NB4 (cell line): Measurements from ENCODE around the gene POLR2L.

Experiments
- CTCF ChIP-seq: IDR thresholded peaks from one replicate; pipeline ENCODE4 v1.5.1; 2012; ENCODE audit warnings: low read depth, low read length
- MAX ChIP-seq: IDR thresholded peaks from 2 replicates; pipeline ENCODE4 v1.6.1; 2011; ENCODE audit warnings: low read depth, low read length
- MYC ChIP-seq: IDR thresholded peaks from 2 replicates; pipeline ENCODE4 v1.6.1; 2011; ENCODE audit warnings: low read depth, low read length
- POLR2A ChIP-seq: IDR thresholded peaks from 2 replicates; pipeline ENCODE4 v1.6.1; 2011; ENCODE audit warnings: mild to moderate bottlenecking; ENCODE audit not compliant: insufficient read length; ENCODE audit errors: extremely low read depth

DNA sequence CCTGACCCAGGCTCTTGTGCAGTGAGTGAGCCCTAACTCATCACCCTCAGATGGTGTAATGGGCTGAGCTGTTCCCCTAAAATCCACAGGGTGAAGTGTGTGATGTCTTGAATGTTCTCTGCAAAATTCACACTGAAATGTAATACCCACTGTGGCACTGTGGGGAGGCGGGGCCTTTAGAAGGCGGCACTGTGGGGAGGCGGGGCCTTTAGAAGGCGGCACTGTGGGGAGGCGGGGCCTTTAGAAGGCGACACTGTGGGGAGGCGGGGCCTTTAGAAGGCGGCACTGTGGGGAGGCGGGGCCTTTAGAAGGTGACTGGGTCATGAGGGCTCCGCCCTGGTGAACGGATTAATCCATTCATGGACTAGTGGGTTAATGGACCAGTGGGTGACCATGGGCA lies 35.2 kb upstream of the POLR2L start:
- TF ChIP-seq CTCF = no peak
- no peak for TF ChIP-seq POLR2A
- TF ChIP-seq MAX = no peak
- no peak for TF ChIP-seq MYC
